ENCODE measurements around the gene ATP2A2. TPM values are rescaled to one million over a fixed set of nuclear protein-coding genes. Genes with fewer than 3 reads are reported as not detected.

ATP2A2 gene
- total and polyA plus RNA-seq, 2 experiments from 2014 or later: 47.2 to 225 TPM

GRCh38 chr12:110307372-110307771 is 26.3 kb downstream of the ATP2A2 start:
- H3K27ac ChIP-seq (ENCODE audit: low read depth): no peak overlapping the region
- DNase-seq (ENCODE audit: low spot score) (no peak), ATAC-seq (no peak)
- Mint-ChIP-seq H3K36me3 (ENCODE audit: low read depth) (peaks cover 55% of the 10 kb centered on the region), H3K9me3 (no peaks in the 10 kb centered on the region), H3K4me1 (no peaks in the 10 kb centered on the region), H3K4me3 (no peak overlapping the region), H3K27me3 (ENCODE audit: insufficient read depth, low read depth, poor library complexity) (peaks cover 9% of the 10 kb centered on the region), H3K27ac (no peak overlapping the region)
- no peaks in the 10 kb centered on the region for H3K4me1 ChIP-seq (ENCODE audit: insufficient read depth)
- no peak overlapping the region for H3K4me2 ChIP-seq
- no peak overlapping the region for H3K4me3 ChIP-seq
- peaks cover 80% of the 10 kb centered on the region for H4K20me1 ChIP-seq (replicated peaks; ENCODE audit: insufficient read depth)
- H2AFZ ChIP-seq: no peak overlapping the region
- H3K36me3 ChIP-seq (ENCODE audit: insufficient read depth): peaks cover 9% of the 10 kb centered on the region
- H3F3A ChIP-seq (replicated peaks; ENCODE audit: low read depth): peaks cover 6% of the 10 kb centered on the region; the same call in 1 of the 2 replicates
- peaks cover 99% of the 10 kb centered on the region for H3K79me2 ChIP-seq (replicated peaks; ENCODE audit: insufficient read depth)
- no peaks in the 10 kb centered on the region for H3K9me2 ChIP-seq (ENCODE audit: insufficient read depth)
- TF ChIP-seq EZH2 (IDR thresholded peaks at IDR 0.05; ENCODE audit: low read depth, unreplicated experiment) (no peak), POLR2AphosphoS5 (IDR thresholded peaks at IDR 0.05; ENCODE audit: low read depth) (no peak), NANOG (IDR thresholded peaks at IDR 0.05; ENCODE audit: borderline replicate concordance) (no peak), ZNF114 (CRISPR knock-in tag; IDR thresholded peaks at IDR 0.05) (no peak), ZNF462 (CRISPR knock-in tag; IDR thresholded peaks at IDR 0.05) (no peak), ZNF331 (CRISPR knock-in tag; IDR thresholded peaks at IDR 0.05; ENCODE audit: low read depth) (no peak), CTCF (conservative IDR thresholded peaks at IDR 0.05; ENCODE audit: low read depth in 2 of 2) (no peak), CREB1 (CRISPR knock-in tag; IDR thresholded peaks at IDR 0.05; ENCODE audit: low read depth) (no peak), EZH2phosphoT487 (IDR thresholded peaks at IDR 0.05; ENCODE audit: unreplicated experiment) (no peak), JUNB (IDR thresholded peaks at IDR 0.05; ENCODE audit: unreplicated experiment) (no peak), REST (IDR thresholded peaks at IDR 0.05; ENCODE audit: unreplicated experiment) (no peak), STAT1 (IDR thresholded peaks at IDR 0.05; ENCODE audit: unreplicated experiment) (no peak), ETS1 (IDR thresholded peaks at IDR 0.05) (no peak)
- no peaks in the 10 kb centered on the region for H3K27me3 ChIP-seq (ENCODE audit: insufficient read depth)
